Kidney (tissue), 14 donors: Measurements from ENCODE around the gene RABL6. TPM values are rescaled to one million over a fixed set of nuclear protein-coding genes. Genes with fewer than 3 reads are reported as not detected.

ENCODE experiments used
- DNase-seq, 5 donors: peaks; one replicate each; pipeline ENCODE4 v3.0.0-alpha.2; 2013 to 2020
- FAIRE-seq: peaks from 2 replicates; lab custom pipeline; 2012; peaks lifted over from hg19 to GRCh38; lab: Jason Lieb, UNC
- H3K27ac ChIP-seq, 2 donors: one replicate each; pipeline ENCODE4 v1.7.0; 2013; ENCODE audit warnings: low read depth in 2 of 2, low read length in 2 of 2, inconsistent platforms in 1 of 2
- H3K27me3 ChIP-seq: one replicate; pipeline ENCODE4 v1.7.1; 2013; ENCODE audit warnings: low read length, inconsistent platforms; ENCODE audit not compliant: control insufficient read depth, insufficient read depth
- H3K36me3 ChIP-seq, 3 donors: one replicate each; pipeline versions ENCODE4 v1.7.0 to v1.7.1; 2013; ENCODE audit warnings: low read length in 3 of 3, control low read depth in 1 of 3, inconsistent platforms in 1 of 3; ENCODE audit not compliant: insufficient read depth in 3 of 3, control insufficient read depth in 2 of 3
- H3K4me1 ChIP-seq, 3 donors: one replicate each; pipeline versions ENCODE4 v1.7.0 to v1.7.1; 2013; ENCODE audit warnings: low read length in 3 of 3, inconsistent platforms in 1 of 3, low read depth in 1 of 3; ENCODE audit not compliant: control insufficient read depth in 2 of 3, insufficient read depth in 2 of 3
- H3K4me3 ChIP-seq, 3 donors: one replicate each; pipeline versions ENCODE4 v1.7.0 to v1.8.1; 2013; ENCODE audit warnings: low read length in 3 of 3, control low read depth in 1 of 3, inconsistent platforms in 1 of 3
- H3K9ac ChIP-seq, 3 donors: one replicate each; pipeline versions ENCODE4 v1.7.0 to v1.7.1; 2013; ENCODE audit warnings: low read length in 3 of 3, control low read depth in 1 of 3, inconsistent platforms in 1 of 3
- H3K9me3 ChIP-seq, 3 donors: one replicate each; pipeline versions ENCODE4 v1.7.0 to v1.7.1; 2013; ENCODE audit warnings: low read length in 3 of 3, control low read depth in 1 of 3, inconsistent platforms in 1 of 3; ENCODE audit not compliant: control insufficient read depth in 2 of 3, insufficient read depth in 1 of 3
- intact Hi-C: fragments of 100-400 bp; cut with DNase I; formaldehyde crosslinking; loops from one replicate; pipeline ENCODE4 v1.11.1; 2022
- polyA plus RNA-seq: library from polyadenylated mRNA; stranded (reverse); fragments of 350-450 nt; fragmentation: Illumina TruSeq; extraction: RNeasy Lipid Tissue Mini Kit (QIAGEN cat#74804); gene quantifications from one replicate; pipeline ENCODE4 v1.2.3, GENCODE V29; 2014; ENCODE audit warnings: low read depth, low replicate concordance; ENCODE audit not compliant: insufficient read depth
- total RNA-seq: library from RNA; stranded (reverse); fragmentation: NEBNext Ultra II Directional; extraction: Animal tissue kit (Norgen Biotek cat#: 25700); gene quantifications from one replicate; pipeline ENCODE4 v1.2.1, GENCODE V29; 2021
- TF ChIP-seq, protein P1 (sequence below): IDR thresholded peaks from 3 replicates; pipeline ENCODE4 v1.5.1; 2012; ENCODE audit warnings: mild to moderate bottlenecking, moderate library complexity, borderline replicate concordance; ENCODE audit not compliant: insufficient read depth; ENCODE audit errors: extremely low read depth
- donor health status: control.
- donor health status: control.
- donor health status: control.
- donor health status: control.
- donor health status: control.
- donor health status: DM: yes; HTN: yes; CAD: no.
- donor health status: Normal renal cell carcinoma (clear cell type).

RABL6 gene
- total and polyA plus RNA-seq, 2 donors from 2014 or later: 60.4 to 70.3 TPM

DNA sequence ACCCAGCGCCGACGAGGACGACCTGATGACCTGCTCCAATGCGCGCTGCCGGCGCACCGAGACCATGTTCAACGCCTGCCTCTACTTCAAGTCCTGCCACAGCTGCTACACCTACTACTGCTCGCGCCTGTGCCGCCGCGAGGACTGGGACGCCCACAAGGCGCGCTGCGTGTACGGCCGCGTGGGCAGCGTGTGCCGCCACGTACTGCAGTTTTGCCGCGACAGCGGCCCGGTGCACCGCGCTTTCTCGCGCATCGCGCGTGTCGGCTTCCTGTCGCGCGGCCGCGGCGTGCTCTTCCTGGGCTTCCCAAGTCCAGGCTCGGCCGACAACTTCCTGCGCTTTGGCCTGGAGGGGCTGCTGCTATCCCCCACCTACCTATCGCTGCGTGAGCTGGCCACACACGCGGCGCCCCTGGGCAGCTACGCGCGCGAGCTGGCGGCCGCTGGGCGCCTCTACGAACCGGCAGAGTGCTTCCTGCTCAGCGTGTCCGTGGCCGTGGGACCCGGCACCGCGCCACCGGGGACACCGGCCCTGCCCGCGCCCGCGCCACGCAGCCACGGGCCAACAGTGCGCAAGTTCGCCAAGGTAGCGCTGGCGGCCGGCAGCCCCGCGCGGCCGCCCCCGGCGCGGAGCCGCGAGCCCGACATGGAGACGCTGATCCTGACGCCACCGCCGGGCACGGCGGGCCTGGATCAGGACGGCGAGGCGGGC, 38.8 kb downstream of the RABL6 start:
- Histone ChIP-seq H3K27ac (no peak overlapping the region), H3K36me3 (no peaks in the 10 kb centered on the region), H3K9me3 (no peaks in the 10 kb centered on the region), H3K27me3 (peaks cover 3% of the 10 kb centered on the region), H3K4me1 (peaks cover 0 to 32% (median 6%) of the 10 kb centered on the region in 3 donors), H3K4me3 (no peak overlapping the region), H3K9ac (no peak overlapping the region)
- DNase-seq: no peak
- TF ChIP-seq, protein P1, sequence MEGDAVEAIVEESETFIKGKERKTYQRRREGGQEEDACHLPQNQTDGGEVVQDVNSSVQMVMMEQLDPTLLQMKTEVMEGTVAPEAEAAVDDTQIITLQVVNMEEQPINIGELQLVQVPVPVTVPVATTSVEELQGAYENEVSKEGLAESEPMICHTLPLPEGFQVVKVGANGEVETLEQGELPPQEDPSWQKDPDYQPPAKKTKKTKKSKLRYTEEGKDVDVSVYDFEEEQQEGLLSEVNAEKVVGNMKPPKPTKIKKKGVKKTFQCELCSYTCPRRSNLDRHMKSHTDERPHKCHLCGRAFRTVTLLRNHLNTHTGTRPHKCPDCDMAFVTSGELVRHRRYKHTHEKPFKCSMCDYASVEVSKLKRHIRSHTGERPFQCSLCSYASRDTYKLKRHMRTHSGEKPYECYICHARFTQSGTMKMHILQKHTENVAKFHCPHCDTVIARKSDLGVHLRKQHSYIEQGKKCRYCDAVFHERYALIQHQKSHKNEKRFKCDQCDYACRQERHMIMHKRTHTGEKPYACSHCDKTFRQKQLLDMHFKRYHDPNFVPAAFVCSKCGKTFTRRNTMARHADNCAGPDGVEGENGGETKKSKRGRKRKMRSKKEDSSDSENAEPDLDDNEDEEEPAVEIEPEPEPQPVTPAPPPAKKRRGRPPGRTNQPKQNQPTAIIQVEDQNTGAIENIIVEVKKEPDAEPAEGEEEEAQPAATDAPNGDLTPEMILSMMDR: no peak
- no peak for FAIRE-seq
- intact Hi-C loops: loop anchor here (10.0 kb wide), 1 partner anchor 98 kb away; the partner anchor contains the start of genes C8G and FBXW5

DNA sequence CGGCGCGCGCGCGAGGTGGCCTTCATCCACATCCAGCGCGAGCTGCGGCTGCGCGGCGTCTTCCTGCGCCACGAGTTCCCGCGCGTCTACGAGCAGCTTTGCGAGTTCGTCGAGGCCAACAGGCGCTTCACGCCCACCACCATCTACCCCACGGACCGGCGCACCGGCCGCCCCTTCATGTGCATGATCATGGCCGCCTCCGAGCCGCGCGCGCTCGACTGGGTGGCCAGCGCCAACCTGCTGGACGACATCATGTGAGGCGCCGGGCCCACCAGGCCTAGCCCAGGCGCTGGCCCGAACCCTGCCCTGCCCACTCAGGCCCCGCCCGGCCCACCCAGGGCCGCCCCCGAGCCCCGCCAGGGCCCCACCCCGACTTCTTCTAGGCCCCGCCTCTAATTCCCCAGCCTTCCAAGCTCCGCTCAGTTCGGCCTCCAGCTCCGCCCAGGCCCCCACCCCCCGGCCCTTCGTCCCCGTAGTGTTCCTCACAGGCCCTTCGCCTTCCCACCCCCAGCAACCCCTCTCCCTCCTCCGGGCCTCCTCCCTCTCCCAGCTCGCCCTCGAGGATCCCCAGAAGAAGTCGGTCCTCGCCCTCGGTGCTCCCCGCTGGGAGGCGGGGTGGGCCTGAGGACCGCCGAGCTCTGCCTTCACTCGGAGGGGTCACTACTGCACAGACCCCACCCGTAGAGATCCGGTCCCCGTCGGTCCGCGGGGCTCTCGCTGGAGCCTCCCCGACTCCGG, 39.5 kb downstream of the RABL6 start:
- peak; percentile 37 to 90 (median 68) for DNase-seq
- intact Hi-C loops: loop anchor here (10.0 kb wide), 1 partner anchor 98 kb away; the partner anchor contains the start of genes C8G and FBXW5
- Histone ChIP-seq H3K4me1 (peaks cover 0 to 31% (median 0%) of the 10 kb centered on the region in 3 donors), H3K27ac (peak overlapping the region in 1 of 2 donors; percentile 47), H3K27me3 (peaks cover 3% of the 10 kb centered on the region), H3K36me3 (no peaks in the 10 kb centered on the region), H3K9me3 (no peaks in the 10 kb centered on the region), H3K4me3 (peak overlapping the region in 2 of 3 donors; percentile 51 to 74), H3K9ac (peak overlapping the region in 1 of 3 donors; percentile 37)
- no peak for FAIRE-seq
- TF ChIP-seq, protein P1: no peak

DNA sequence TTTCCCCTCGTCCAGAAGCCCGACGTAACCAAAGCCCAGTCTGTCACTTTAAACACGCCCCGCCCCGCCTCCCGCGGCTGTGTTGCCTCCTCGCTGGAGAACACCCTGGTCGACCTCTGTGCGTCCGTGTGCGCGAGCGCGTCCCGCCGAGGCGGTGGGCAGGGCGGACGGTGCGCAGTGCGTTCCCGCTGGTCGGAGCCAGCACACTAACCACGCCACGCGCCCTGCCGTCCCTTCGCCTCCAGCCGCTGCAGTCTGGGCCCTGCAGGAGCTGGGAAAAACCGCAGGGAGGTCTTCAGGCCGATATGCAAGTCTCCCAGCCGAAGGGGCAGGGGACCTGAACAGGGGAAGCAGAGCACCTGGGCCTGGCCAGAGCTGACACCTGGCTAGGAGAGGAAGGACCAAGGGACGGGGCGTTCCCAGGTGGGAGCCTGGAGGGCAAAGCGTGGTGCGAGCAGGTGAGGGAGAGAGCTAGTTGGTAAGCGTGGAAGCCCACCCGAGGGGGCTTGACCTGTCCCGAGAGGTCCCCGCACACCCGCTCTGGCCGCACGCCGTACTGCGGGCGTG, 40.2 kb downstream of the RABL6 start:
- Histone ChIP-seq H3K27me3 (peaks cover 3% of the 10 kb centered on the region), H3K9ac (peak overlapping the region in 2 of 3 donors; percentile 1 to 37), H3K4me3 (peak overlapping the region; percentile 44 to 74 (median 51)), H3K9me3 (no peaks in the 10 kb centered on the region), H3K36me3 (no peaks in the 10 kb centered on the region), H3K4me1 (peaks cover 0 to 28% (median 0%) of the 10 kb centered on the region in 3 donors), H3K27ac (peak overlapping the region in 1 of 2 donors; percentile 47)
- DNase-seq (peak; percentile 70 to 96 (median 79)), FAIRE-seq (no peak)
- intact Hi-C loops: loop anchor here (10.0 kb wide), 1 partner anchor 97 kb away; the partner anchor contains the start of genes C8G and FBXW5
- TF ChIP-seq, protein P1: no peak
